ENCODE results near the gene MTHFD2L.

MTHFD2L gene

GRCh38 chr4:74308215-74308614, 150.3 kb downstream of the MTHFD2L start, which contains the start of gene EPGN:
EPGN (plus strand) TSS chr4:74308470; CDS start chr4:74308534, 64 bp downstream.
- TF ChIP-seq CEBPB (IDR thresholded peaks at IDR 0.05) (no peak), TAF1 (IDR thresholded peaks at IDR 0.05; ENCODE audit: low read depth) (no peak), YY1 (IDR thresholded peaks at IDR 0.05; ENCODE audit: low read depth) (no peak), CREB1 (IDR thresholded peaks at IDR 0.05; ENCODE audit: low read depth) (no peak), TEAD4 (IDR thresholded peaks at IDR 0.05) (no peak), EGR1 (IDR thresholded peaks at IDR 0.05) (no peak), TCF12 (IDR thresholded peaks at IDR 0.05; ENCODE audit: low read depth) (no peak), USF1 (IDR thresholded peaks at IDR 0.05) (no peak)
- TF ChIP-seq, protein P1, sequence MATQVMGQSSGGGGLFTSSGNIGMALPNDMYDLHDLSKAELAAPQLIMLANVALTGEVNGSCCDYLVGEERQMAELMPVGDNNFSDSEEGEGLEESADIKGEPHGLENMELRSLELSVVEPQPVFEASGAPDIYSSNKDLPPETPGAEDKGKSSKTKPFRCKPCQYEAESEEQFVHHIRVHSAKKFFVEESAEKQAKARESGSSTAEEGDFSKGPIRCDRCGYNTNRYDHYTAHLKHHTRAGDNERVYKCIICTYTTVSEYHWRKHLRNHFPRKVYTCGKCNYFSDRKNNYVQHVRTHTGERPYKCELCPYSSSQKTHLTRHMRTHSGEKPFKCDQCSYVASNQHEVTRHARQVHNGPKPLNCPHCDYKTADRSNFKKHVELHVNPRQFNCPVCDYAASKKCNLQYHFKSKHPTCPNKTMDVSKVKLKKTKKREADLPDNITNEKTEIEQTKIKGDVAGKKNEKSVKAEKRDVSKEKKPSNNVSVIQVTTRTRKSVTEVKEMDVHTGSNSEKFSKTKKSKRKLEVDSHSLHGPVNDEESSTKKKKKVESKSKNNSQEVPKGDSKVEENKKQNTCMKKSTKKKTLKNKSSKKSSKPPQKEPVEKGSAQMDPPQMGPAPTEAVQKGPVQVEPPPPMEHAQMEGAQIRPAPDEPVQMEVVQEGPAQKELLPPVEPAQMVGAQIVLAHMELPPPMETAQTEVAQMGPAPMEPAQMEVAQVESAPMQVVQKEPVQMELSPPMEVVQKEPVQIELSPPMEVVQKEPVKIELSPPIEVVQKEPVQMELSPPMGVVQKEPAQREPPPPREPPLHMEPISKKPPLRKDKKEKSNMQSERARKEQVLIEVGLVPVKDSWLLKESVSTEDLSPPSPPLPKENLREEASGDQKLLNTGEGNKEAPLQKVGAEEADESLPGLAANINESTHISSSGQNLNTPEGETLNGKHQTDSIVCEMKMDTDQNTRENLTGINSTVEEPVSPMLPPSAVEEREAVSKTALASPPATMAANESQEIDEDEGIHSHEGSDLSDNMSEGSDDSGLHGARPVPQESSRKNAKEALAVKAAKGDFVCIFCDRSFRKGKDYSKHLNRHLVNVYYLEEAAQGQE (IDR thresholded peaks at IDR 0.05; ENCODE audit: low read depth), result no peak

DNA sequence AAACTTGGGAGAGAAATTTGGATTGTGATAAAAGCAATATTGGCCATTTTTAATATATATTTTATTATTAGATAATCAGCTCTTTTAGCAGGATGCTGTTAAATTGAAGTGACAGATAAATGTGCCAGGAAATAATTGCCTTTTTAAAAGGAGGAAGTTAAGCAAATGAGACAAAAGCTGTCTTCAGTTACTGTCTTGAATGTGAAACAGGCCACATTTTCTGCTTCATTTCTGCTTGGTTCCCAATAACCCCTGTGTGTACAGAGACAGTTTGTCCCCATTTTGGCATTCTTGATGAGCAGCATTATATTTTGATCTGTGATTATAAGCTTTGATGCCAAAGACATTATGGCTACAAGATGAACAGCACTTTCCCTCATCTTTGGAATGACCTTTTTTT, 151.3 kb downstream of the MTHFD2L start:
- no peak for TF ChIP-seq CREB1 (IDR thresholded peaks at IDR 0.05; ENCODE audit: low read depth)

- TF ChIP-seq RAD21 (IDR thresholded peaks at IDR 0.05; ENCODE audit: low read depth), result peak; percentile 72
- TF ChIP-seq, protein P1 (IDR thresholded peaks at IDR 0.05; ENCODE audit: low read depth), result no peak
Observed at GRCh38 chr4:74311696-74312313, 153.9 kb downstream of the MTHFD2L start.

DNA sequence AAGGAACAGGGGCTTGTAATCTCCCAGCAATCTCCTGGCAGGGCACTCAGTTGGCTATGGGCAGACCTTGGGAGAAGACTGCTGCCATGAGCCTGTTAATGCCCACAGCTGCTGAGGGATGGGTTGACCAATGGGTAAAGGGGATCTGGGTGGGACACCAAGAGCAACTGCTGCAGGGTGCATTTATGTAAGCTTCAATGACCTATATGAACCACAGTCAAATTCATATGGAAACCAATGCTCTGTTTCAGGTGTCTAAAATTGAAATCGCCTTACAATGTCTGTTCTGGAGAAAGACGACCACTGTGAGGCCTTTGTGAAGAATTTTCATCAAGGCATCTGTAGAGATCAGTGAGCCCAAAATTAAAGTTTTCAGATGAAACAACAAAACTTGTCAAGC, 156.4 kb downstream of the MTHFD2L start:
- TF ChIP-seq ZBTB7A (IDR thresholded peaks at IDR 0.05; ENCODE audit: low read depth) (no peak), CREB1 (IDR thresholded peaks at IDR 0.05; ENCODE audit: low read depth) (no peak), FOXM1 (IDR thresholded peaks at IDR 0.05; ENCODE audit: borderline replicate concordance, low read depth) (no peak), MAX (IDR thresholded peaks at IDR 0.05) (no peak), CEBPB (IDR thresholded peaks at IDR 0.05) (no peak), USF1 (IDR thresholded peaks at IDR 0.05) (no peak), YY1 (IDR thresholded peaks at IDR 0.05; ENCODE audit: low read depth) (no peak), EGR1 (IDR thresholded peaks at IDR 0.05) (no peak), TAF1 (IDR thresholded peaks at IDR 0.05; ENCODE audit: low read depth) (no peak)
- TF ChIP-seq, protein P1 (IDR thresholded peaks at IDR 0.05; ENCODE audit: low read depth), result no peak

GRCh38 chr4:74314944-74315343, 157.0 kb downstream of the MTHFD2L start:
- TF ChIP-seq CEBPB (IDR thresholded peaks at IDR 0.05) (no peak), MAX (IDR thresholded peaks at IDR 0.05) (no peak), TCF12 (IDR thresholded peaks at IDR 0.05; ENCODE audit: low read depth) (no peak), EP300 (IDR thresholded peaks at IDR 0.05; ENCODE audit: borderline replicate concordance) (no peak), TEAD4 (IDR thresholded peaks at IDR 0.05) (no peak), FOXM1 (IDR thresholded peaks at IDR 0.05; ENCODE audit: borderline replicate concordance, low read depth) (no peak), YY1 (IDR thresholded peaks at IDR 0.05; ENCODE audit: low read depth) (no peak), EGR1 (IDR thresholded peaks at IDR 0.05) (no peak), ZBTB7A (IDR thresholded peaks at IDR 0.05; ENCODE audit: low read depth) (no peak), NFIC (IDR thresholded peaks at IDR 0.05) (no peak), RAD21 (IDR thresholded peaks at IDR 0.05; ENCODE audit: low read depth) (no peak), USF1 (IDR thresholded peaks at IDR 0.05) (no peak), CREB1 (IDR thresholded peaks at IDR 0.05; ENCODE audit: low read depth) (no peak)
- TF ChIP-seq, protein P1 (IDR thresholded peaks at IDR 0.05; ENCODE audit: low read depth), result no peak

Data from Ishikawa (cell line).